NK-92 treated with Interleukin-12 subunit alpha and Interleukin-12 subunit beta, amount 100 ng/mL, for 24 hours (cell line): ENCODE data around the gene NR1I3.
"Not testable (repeated sequence)": the region's sequence is repeated elsewhere in the genome, so short reads cannot be mapped to it uniquely, and the experiment has no call there.

Experiments
- DNase-seq: peaks from one replicate; lab custom pipeline; 2025; lab: John Stamatoyannopoulos, UW

Gene NR1I3

GRCh38 chr1:161238039-161238473 is at the start of gene NR1I3:
Gene NR1I3 (minus strand): TSS chr1:161238203. CDS start chr1:161236565, 1,638 bp downstream.
- no peak for DNase-seq

- DNase-seq = no peak
Measured at GRCh38 chr1:161287482-161288054, 49.6 kb upstream of the NR1I3 start.

GRCh38 chr1:161285521-161285920 is 47.5 kb upstream of the NR1I3 start:
- DNase-seq = no peak

- DNase-seq = no peak
Measured at GRCh38 chr1:161285113-161285512, 47.1 kb upstream of the NR1I3 start.

GRCh38 chr1:161282991-161283390 is 45.0 kb upstream of the NR1I3 start:
- no peak for DNase-seq

- no peak for DNase-seq
Measured at GRCh38 chr1:161274874-161275273, 36.9 kb upstream of the NR1I3 start.

GRCh38 chr1:161273402-161273801 is 35.4 kb upstream of the NR1I3 start:
- DNase-seq = no peak

GRCh38 chr1:161267321-161267720 is 29.3 kb upstream of the NR1I3 start:
- DNase-seq = no peak

GRCh38 chr1:161266836-161267235 is 28.8 kb upstream of the NR1I3 start:
- no peak for DNase-seq

GRCh38 chr1:161266202-161266601 is 28.2 kb upstream of the NR1I3 start:
- no peak for DNase-seq

- no peak for DNase-seq
Measured at GRCh38 chr1:161265305-161265704, 27.3 kb upstream of the NR1I3 start.

GRCh38 chr1:161261261-161262235 is 23.5 kb upstream of the NR1I3 start:
- no peak for DNase-seq

GRCh38 chr1:161260376-161261260 is 22.6 kb upstream of the NR1I3 start:
- DNase-seq = no peak

GRCh38 chr1:161259765-161260164 is 21.8 kb upstream of the NR1I3 start:
- DNase-seq = no peak

- no peak for DNase-seq
Measured at GRCh38 chr1:161259345-161259702, 21.3 kb upstream of the NR1I3 start.

GRCh38 chr1:161258439-161259344 is 20.7 kb upstream of the NR1I3 start, which contains the start of gene PCP4L1:
Gene PCP4L1 (plus strand): TSS chr1:161258745. CDS start chr1:161258975, 230 bp downstream.
- DNase-seq = no peak

- DNase-seq = not testable (repeated sequence)
Measured at GRCh38 chr1:161257109-161257508, 19.1 kb upstream of the NR1I3 start.

GRCh38 chr1:161255955-161256520 is 18.0 kb upstream of the NR1I3 start:
- not testable (repeated sequence) for DNase-seq

GRCh38 chr1:161255302-161255701 is 17.3 kb upstream of the NR1I3 start:
- not testable (repeated sequence) for DNase-seq

GRCh38 chr1:161251579-161251978 is 13.6 kb upstream of the NR1I3 start:
- no peak for DNase-seq

GRCh38 chr1:161250829-161251228 is 12.8 kb upstream of the NR1I3 start:
- DNase-seq = no peak
